NCI-H146 treated with DMSO at 0.1 percent for 48 hours (cell line): ENCODE data around the gene TRIM40.

Source experiments
- DNase-seq: peaks from one replicate; lab custom pipeline; 2025; ENCODE audit not compliant: unreplicated experiment; lab: John Stamatoyannopoulos, UW

Gene TRIM40

GRCh38 chr6:30194797-30195690 is 59.1 kb downstream of the TRIM40 start:
- DNase-seq: no peak

- DNase-seq: no peak
Measured at GRCh38 chr6:30195951-30196350, 60.0 kb downstream of the TRIM40 start.

DNA sequence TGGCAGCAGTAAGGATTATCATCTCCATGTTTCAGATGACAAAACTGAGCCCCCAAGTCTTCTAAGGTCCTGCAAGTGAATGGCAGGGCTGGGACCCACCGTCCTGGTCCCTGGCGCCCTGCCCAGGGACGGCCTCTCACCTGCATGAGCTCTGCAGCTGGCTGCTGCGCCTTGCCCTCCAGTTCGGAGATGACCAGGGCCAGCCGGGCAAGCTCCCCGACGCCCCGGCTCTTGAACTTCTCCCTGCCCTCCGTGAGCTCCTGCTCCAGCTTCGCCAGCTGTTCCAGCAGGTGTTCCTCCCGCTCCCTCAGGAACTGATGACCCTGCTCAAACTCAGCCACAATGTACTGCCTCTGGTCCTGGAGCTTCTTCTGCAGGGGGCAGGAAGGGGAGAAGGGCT is 60.4 kb downstream of the TRIM40 start:
- DNase-seq: no peak
